ENCODE measurements around the gene PLSCR1. TPM values are rescaled to one million over a fixed set of nuclear protein-coding genes. Genes with fewer than 3 reads are reported as not detected.
A peak's percentile ranks its signal among the peaks of the same experiment; 100 is the strongest.

PLSCR1 gene
- total and polyA plus RNA-seq, 2 of the 4 experiments (the other 2 are of a cell fraction): 5.6 to 13.2 TPM

DNA sequence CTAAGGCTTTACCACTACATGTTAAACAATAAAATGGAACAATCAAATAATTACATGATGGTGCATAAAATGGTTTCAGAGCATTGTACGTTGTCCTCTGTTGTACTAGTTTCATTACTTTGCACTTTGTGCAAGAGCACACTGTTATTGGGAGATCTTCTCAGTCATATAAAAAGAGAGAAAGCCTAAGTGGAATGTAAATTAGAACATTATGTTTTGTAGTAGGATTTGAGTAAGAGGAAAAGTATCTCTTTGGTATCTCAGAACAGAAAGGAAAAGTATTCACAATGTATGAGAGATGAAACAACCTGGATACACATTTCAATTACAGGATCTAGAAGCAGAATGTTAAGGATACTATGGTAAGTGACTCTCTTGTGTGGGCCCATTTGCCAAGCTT, 48.2 kb downstream of the PLSCR1 start:
- ChIA-PET CTCF (interaction anchor here (0.5 kb wide), 1 partner anchor 55 kb away, joined by 3 read pairs; no protein-coding TSS in a partner anchor), POLR2A (ENCODE audit: unreplicated experiment) (no interaction called here)
- intact Hi-C loops (cut with micrococcal nuclease): no loop called here
- H4K20me1 ChIP-seq (ENCODE audit: insufficient read depth, low read length): no peaks in the 10 kb centered on the region
- no peak overlapping the region for H2AK9ac ChIP-seq (replicated peaks; ENCODE audit: low read depth, low read length, poor library complexity)
- H3K56ac ChIP-seq (ENCODE audit: extremely low read depth, insufficient read depth, low read length): no peak overlapping the region
- H2BK15ac ChIP-seq (ENCODE audit: low read depth, low read length): no peak overlapping the region
- H3K27me3 ChIP-seq (ENCODE audit: control insufficient read depth, insufficient read depth, low read length): no peaks in the 10 kb centered on the region
- H3K79me1 ChIP-seq (ENCODE audit: low read depth in 1 of 2, low read length in 2 of 2): no peaks in the 10 kb centered on the region
- H3K9me3 ChIP-seq (ENCODE audit: control insufficient read depth, insufficient read depth, low read length): no peaks in the 10 kb centered on the region
- 0 out of 2 replicates have a peak, but pooled peaks cover 2% of the 10 kb centered on the region for H3K4me1 ChIP-seq (ENCODE audit: control insufficient read depth, insufficient read depth, low read length)
- H4K8ac ChIP-seq (ENCODE audit: low read depth in 2 of 2, low read length in 2 of 2): no peak overlapping the region
- no CpG with 5 or more reads among the region's 1 CpG for WGBS, 2 experiments (ENCODE audit: extremely low coverage in 2 of 2, insufficient read length in 1 of 2)
- H3K4me2 ChIP-seq (ENCODE audit: low read depth, low read length): no peak overlapping the region
- peak; percentile 21 for DNase-seq
- in situ Hi-C loops (cut with MboI; ENCODE audit: low sequenced_read_pairs): no loop called here
- no peak for TF ChIP-seq FOS (IDR thresholded peaks at IDR 0.05; ENCODE audit: low read depth, low read length)
- no peak for TF ChIP-seq SMC3 (IDR thresholded peaks at IDR 0.05; ENCODE audit: low read depth, low read length)
- TF ChIP-seq NFE2L2 (IDR thresholded peaks at IDR 0.05; ENCODE audit: low read depth, low read length): no peak
- no peak for TF ChIP-seq RFX5 (IDR thresholded peaks at IDR 0.05; ENCODE audit: low read depth, low read length)
- no peak for TF ChIP-seq CHD1 (IDR thresholded peaks at IDR 0.05; ENCODE audit: low read depth, low read length)
- TF ChIP-seq BHLHE40 (IDR thresholded peaks at IDR 0.05; ENCODE audit: low read depth, low read length): no peak
- TF ChIP-seq MAFK (IDR thresholded peaks at IDR 0.05; ENCODE audit: low read depth, low read length): no peak
- TF ChIP-seq POLR2A (IDR thresholded peaks at IDR 0.05; ENCODE audit: low read depth, low read length): no peak
- no peak for TF ChIP-seq RAD21 (IDR thresholded peaks at IDR 0.05; ENCODE audit: low read length)
- TF ChIP-seq, protein P1, sequence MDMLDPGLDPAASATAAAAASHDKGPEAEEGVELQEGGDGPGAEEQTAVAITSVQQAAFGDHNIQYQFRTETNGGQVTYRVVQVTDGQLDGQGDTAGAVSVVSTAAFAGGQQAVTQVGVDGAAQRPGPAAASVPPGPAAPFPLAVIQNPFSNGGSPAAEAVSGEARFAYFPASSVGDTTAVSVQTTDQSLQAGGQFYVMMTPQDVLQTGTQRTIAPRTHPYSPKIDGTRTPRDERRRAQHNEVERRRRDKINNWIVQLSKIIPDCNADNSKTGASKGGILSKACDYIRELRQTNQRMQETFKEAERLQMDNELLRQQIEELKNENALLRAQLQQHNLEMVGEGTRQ (IDR thresholded peaks at IDR 0.05; ENCODE audit: low read depth, low read length): no peak
- TF ChIP-seq MXI1 (IDR thresholded peaks at IDR 0.05; ENCODE audit: borderline replicate concordance, low read depth, low read length): no peak
- TF ChIP-seq CTCF (conservative IDR thresholded peaks at IDR 0.05; ENCODE audit: low read depth, low read length): no peak
- ATAC-seq (ENCODE audit: low read depth): no peak
- H2AFZ ChIP-seq (replicated peaks; ENCODE audit: low read length, poor library complexity): no peak overlapping the region
- H3K23ac ChIP-seq (ENCODE audit: low read depth, low read length): no peak overlapping the region
- H3K18ac ChIP-seq (ENCODE audit: low read depth, low read length): no peak overlapping the region; the same call in 1 of the 2 replicates
- no TSS peak for BruUV-seq (replicated peaks)
- dilution Hi-C loops (cut with HindIII; ENCODE audit: low sequenced_read_pairs, unreplicated experiment): no loop called here
- no peak overlapping the region for H3K4me3 ChIP-seq (ENCODE audit: insufficient read depth, low read depth, low read length)
- H3K14ac ChIP-seq (replicated peaks; ENCODE audit: low read depth, low read length): no peak overlapping the region
- no peak overlapping the region for H4K5ac ChIP-seq (ENCODE audit: low read depth, low read length)
- H3K36me3 ChIP-seq (ENCODE audit: control insufficient read depth, insufficient read depth, low read length): no peaks in the 10 kb centered on the region
- H4K91ac ChIP-seq (ENCODE audit: insufficient read depth, low read depth, low read length): no peak overlapping the region
- H3K9me1 ChIP-seq (ENCODE audit: insufficient read depth, low read length): no peaks in the 10 kb centered on the region; the same call in 1 of the 2 replicates
- no peak overlapping the region for H2AK5ac ChIP-seq (ENCODE audit: low read depth, low read length)
- no peak overlapping the region for H2BK20ac ChIP-seq (ENCODE audit: low read depth, low read length)
- H2BK120ac ChIP-seq (ENCODE audit: low read depth, low read length): peak overlapping the region; percentile 39; the same call in 1 of the 2 replicates
- H3K4ac ChIP-seq (ENCODE audit: low read depth, low read length): no peak overlapping the region
- no peak overlapping the region for H3K9ac ChIP-seq (ENCODE audit: low read depth, low read length)
- H3K27ac ChIP-seq (ENCODE audit: insufficient read depth, low read length): no peak overlapping the region
- H2BK5ac ChIP-seq (ENCODE audit: low read depth, low read length, poor library complexity, severe bottlenecking): no peak overlapping the region

All from IMR-90 (cell line).